Body of pancreas (tissue), 4 donors: ENCODE data around the gene ABHD16B.

Experiments
- POLR2A ChIP-seq, 3 donors: fragments of 450-650 bp; IDR thresholded peaks; one replicate each; pipeline ENCODE4 v1.6.1; 2016; ENCODE audit warnings: antibody characterized with exemption in 3 of 3, mild to moderate bottlenecking in 2 of 3
- TF ChIP-seq, protein P1 (sequence below), 7 experiments: fragments of 450-650 bp in 4 of 7; fragments of 200-600 bp in 3 of 7; sonication (generic) in 3 of 7; IDR thresholded peaks; one replicate each; pipeline ENCODE4 v1.5.1; 2016 to 2019; ENCODE audit warnings: antibody characterized with exemption in 7 of 7

DNA sequence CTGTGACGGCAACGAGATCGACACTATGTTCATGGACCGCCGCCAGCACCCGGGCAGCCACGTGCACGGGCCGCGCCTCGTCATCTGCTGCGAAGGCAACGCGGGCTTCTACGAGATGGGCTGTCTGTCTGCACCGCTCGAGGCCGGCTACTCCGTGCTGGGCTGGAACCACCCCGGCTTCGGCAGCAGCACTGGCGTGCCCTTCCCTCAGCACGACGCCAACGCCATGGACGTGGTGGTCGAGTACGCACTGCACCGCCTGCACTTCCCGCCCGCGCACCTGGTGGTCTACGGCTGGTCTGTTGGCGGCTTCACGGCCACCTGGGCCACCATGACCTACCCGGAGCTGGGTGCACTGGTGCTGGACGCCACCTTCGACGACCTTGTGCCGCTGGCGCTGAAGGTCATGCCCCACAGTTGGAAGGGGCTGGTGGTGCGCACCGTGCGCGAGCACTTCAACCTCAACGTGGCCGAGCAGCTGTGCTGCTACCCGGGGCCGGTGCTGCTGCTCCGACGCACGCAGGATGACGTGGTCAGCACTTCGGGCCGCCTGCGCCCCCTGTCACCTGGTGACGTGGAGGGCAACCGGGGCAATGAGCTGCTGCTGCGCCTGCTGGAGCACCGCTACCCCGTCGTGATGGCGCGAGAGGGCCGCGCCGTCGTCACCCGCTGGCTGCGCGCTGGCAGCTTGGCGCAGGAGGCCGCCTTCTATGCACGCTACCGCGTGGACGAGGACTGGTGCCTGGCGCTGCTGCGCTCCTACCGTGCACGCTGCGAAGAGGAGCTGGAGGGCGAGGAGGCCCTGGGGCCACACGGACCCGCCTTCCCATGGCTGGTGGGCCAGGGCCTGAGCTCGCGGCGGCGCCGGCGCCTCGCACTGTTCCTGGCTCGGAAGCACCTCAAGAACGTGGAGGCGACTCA, 943 bp downstream of the ABHD16B start:
- TF ChIP-seq, protein P1, sequence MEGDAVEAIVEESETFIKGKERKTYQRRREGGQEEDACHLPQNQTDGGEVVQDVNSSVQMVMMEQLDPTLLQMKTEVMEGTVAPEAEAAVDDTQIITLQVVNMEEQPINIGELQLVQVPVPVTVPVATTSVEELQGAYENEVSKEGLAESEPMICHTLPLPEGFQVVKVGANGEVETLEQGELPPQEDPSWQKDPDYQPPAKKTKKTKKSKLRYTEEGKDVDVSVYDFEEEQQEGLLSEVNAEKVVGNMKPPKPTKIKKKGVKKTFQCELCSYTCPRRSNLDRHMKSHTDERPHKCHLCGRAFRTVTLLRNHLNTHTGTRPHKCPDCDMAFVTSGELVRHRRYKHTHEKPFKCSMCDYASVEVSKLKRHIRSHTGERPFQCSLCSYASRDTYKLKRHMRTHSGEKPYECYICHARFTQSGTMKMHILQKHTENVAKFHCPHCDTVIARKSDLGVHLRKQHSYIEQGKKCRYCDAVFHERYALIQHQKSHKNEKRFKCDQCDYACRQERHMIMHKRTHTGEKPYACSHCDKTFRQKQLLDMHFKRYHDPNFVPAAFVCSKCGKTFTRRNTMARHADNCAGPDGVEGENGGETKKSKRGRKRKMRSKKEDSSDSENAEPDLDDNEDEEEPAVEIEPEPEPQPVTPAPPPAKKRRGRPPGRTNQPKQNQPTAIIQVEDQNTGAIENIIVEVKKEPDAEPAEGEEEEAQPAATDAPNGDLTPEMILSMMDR (IDR thresholded peaks at IDR 0.05), result no peak
- no peak for TF ChIP-seq POLR2A (IDR thresholded peaks at IDR 0.05)
